H1 (cell line): ENCODE results near the gene SYK. TPM values are rescaled to one million over a fixed set of nuclear protein-coding genes. Genes with fewer than 3 reads are reported as not detected.

Experiments
- CTCF ChIA-PET: fragments of 300-600 bp; sonication (Branson Sonifier 250); formaldehyde crosslinking; loops from one replicate; lab custom pipeline; 2021; ENCODE audit not compliant: partially characterized antibody; lab: Charles Lee
- POLR2A ChIA-PET: fragments of 300-600 bp; sonication (Branson Sonifier 250); formaldehyde crosslinking; loops from one replicate; lab custom pipeline; 2021; ENCODE audit warnings: inconsistent platforms; ENCODE audit not compliant: partially characterized antibody; lab: Charles Lee
- DNase-seq, 2 experiments: peaks; one replicate each; pipeline versions ENCODE4 v3.0.0 to v3.0.0-alpha.2; 2010 to 2022; ENCODE audit warnings: low spot score in 2 of 2, low read depth in 1 of 2, mixed read lengths in 1 of 2
- FAIRE-seq: peaks from 2 replicates; lab custom pipeline; 2011; peaks lifted over from hg19 to GRCh38; lab: Jason Lieb, UNC
- H2AFZ ChIP-seq: 2 replicates; pipeline ENCODE4 v1.8.1; 2012; ENCODE audit warnings: low read length, inconsistent platforms
- H2AK5ac ChIP-seq: 2 replicates; pipeline ENCODE4 v1.6.1; 2013; ENCODE audit warnings: low read depth, low read length
- H2BK120ac ChIP-seq: replicated peaks from 2 replicates; pipeline ENCODE3; 2013; ENCODE audit warnings: low read depth, low read length, inconsistent platforms
- H2BK12ac ChIP-seq: 2 replicates; pipeline ENCODE4 v1.6.1; 2013; ENCODE audit warnings: low read depth, low read length
- H2BK15ac ChIP-seq: 2 replicates; pipeline ENCODE4 v1.6.1; 2013; ENCODE audit warnings: low read length
- H2BK20ac ChIP-seq: 2 replicates; pipeline ENCODE4 v1.6.1; 2013; ENCODE audit warnings: low read length
- H2BK5ac ChIP-seq: 2 replicates; pipeline ENCODE4 v1.6.1; 2013; ENCODE audit warnings: low read depth, low read length
- H3K14ac ChIP-seq: 2 replicates; pipeline ENCODE4 v1.6.1; 2013; ENCODE audit warnings: inconsistent platforms; ENCODE audit not compliant: insufficient read length
- H3K18ac ChIP-seq: 2 replicates; pipeline ENCODE4 v1.6.1; 2013; ENCODE audit warnings: low read length; ENCODE audit errors: extremely low read depth
- H3K23ac ChIP-seq: 2 replicates; pipeline ENCODE4 v1.6.1; 2013; ENCODE audit warnings: inconsistent platforms; ENCODE audit not compliant: insufficient read length
- H3K23me2 ChIP-seq: 2 replicates; pipeline ENCODE4 v1.6.1; 2013; ENCODE audit warnings: low read depth, low read length
- H3K27ac ChIP-seq: 2 replicates; pipeline ENCODE4 v1.6.1; 2011; ENCODE audit warnings: low read depth, low read length, inconsistent platforms
- H3K27me3 ChIP-seq, 4 experiments: replicated peaks in 1 of 4; 1 replicate in 1 of 4; 2 replicates in 3 of 4; pipeline versions ENCODE4 v1.6.1 to v1.8.1; 2011 to 2013; ENCODE audit warnings: low read length in 3 of 4, mild to moderate bottlenecking in 3 of 4, inconsistent platforms in 2 of 4, mixed read lengths in 2 of 4, moderate library complexity in 1 of 4; ENCODE audit not compliant: control insufficient read depth in 3 of 4, insufficient read depth in 3 of 4; ENCODE audit errors: extremely low read depth in 1 of 4
- H3K36me3 ChIP-seq, 4 experiments: 2 replicates each; pipeline versions ENCODE4 v1.6.1 to v1.8.1; 2011 to 2013; ENCODE audit warnings: mild to moderate bottlenecking in 4 of 4, low read length in 3 of 4, moderate library complexity in 2 of 4, control low read depth in 1 of 4, inconsistent platforms in 1 of 4; ENCODE audit not compliant: insufficient read depth in 4 of 4, control insufficient read depth in 2 of 4
- H3K4ac ChIP-seq: replicated peaks from 2 replicates; pipeline ENCODE3; 2013; ENCODE audit warnings: low read length, low read depth, mixed read lengths, inconsistent platforms; ENCODE audit not compliant: insufficient read length
- H3K4me1 ChIP-seq, 4 experiments: replicated peaks in 1 of 4; 1 replicate in 1 of 4; 2 replicates in 3 of 4; pipeline versions ENCODE4 v1.6.1 to v1.8.1; 2011 to 2013; ENCODE audit warnings: low read length in 3 of 4, inconsistent platforms in 2 of 4, mixed read lengths in 1 of 4; ENCODE audit not compliant: insufficient read depth in 4 of 4, control insufficient read depth in 3 of 4
- H3K4me2 ChIP-seq, 2 experiments: 2 replicates each; pipeline versions ENCODE4 v1.6.1 to v1.8.1; 2011 to 2013; ENCODE audit warnings: low read depth in 2 of 2, low read length in 2 of 2, control low read depth in 1 of 2, inconsistent platforms in 1 of 2, mild to moderate bottlenecking in 1 of 2; ENCODE audit not compliant: insufficient read depth in 1 of 2
- H3K4me3 ChIP-seq, 4 experiments: fragments of 200-600, 300-600 bp in 1 of 4; sonication (generic), shearing (Covaris generic), sonication (Bioruptor Twin) in 1 of 4; 2 replicates each; pipeline versions ENCODE4 v1.5.1 to v1.8.1; 2011 to 2016; ENCODE audit warnings: low read length in 4 of 4, low read depth in 3 of 4, control low read depth in 2 of 4, inconsistent platforms in 2 of 4, mild to moderate bottlenecking in 2 of 4, mixed read lengths in 1 of 4, moderate library complexity in 1 of 4; ENCODE audit not compliant: insufficient read depth in 2 of 4; ENCODE audit errors: extremely low read depth in 1 of 4
- H3K56ac ChIP-seq: replicated peaks from 2 replicates; pipeline ENCODE3; 2013; ENCODE audit warnings: low read depth, mild to moderate bottlenecking, mixed read lengths, low read length, inconsistent platforms; ENCODE audit not compliant: insufficient read length
- H3K79me1 ChIP-seq: 2 replicates; pipeline ENCODE4 v1.6.1; 2013; ENCODE audit warnings: low read depth, low read length, control low read depth
- H3K79me2 ChIP-seq, 2 experiments: 2 replicates each; pipeline versions ENCODE4 v1.6.1 to v1.8.1; 2012 to 2013; ENCODE audit warnings: low read length in 2 of 2, mild to moderate bottlenecking in 2 of 2, inconsistent platforms in 1 of 2; ENCODE audit not compliant: insufficient read depth in 2 of 2, control insufficient read depth in 1 of 2
- H3K9ac ChIP-seq, 4 experiments: replicated peaks in 1 of 4; 1 replicate in 1 of 4; 2 replicates in 3 of 4; pipeline versions ENCODE4 v1.6.1 to v1.8.1; 2011 to 2013; ENCODE audit warnings: low read depth in 3 of 4, low read length in 3 of 4, control low read depth in 2 of 4, mild to moderate bottlenecking in 2 of 4, moderate library complexity in 2 of 4, inconsistent platforms in 1 of 4; ENCODE audit errors: extremely low read depth in 1 of 4
- H3K9me3 ChIP-seq, 2 experiments: 2 replicates each; pipeline versions ENCODE4 v1.6.1 to v1.8.1; 2012 to 2013; ENCODE audit warnings: mild to moderate bottlenecking in 2 of 2, moderate library complexity in 2 of 2, control low read depth in 1 of 2, inconsistent platforms in 1 of 2, low read depth in 1 of 2, low read length in 1 of 2, mixed read lengths in 1 of 2; ENCODE audit not compliant: insufficient read depth in 2 of 2
- H4K20me1 ChIP-seq, 2 experiments: replicated peaks in 1 of 2; 2 replicates each; pipeline versions ENCODE3 to v1.8.1; 2011 to 2013; ENCODE audit warnings: inconsistent platforms in 2 of 2, low read length in 2 of 2, mild to moderate bottlenecking in 1 of 2; ENCODE audit not compliant: insufficient read depth in 2 of 2, control insufficient read depth in 1 of 2
- H4K5ac ChIP-seq: 2 replicates; pipeline ENCODE4 v1.6.1; 2013; ENCODE audit warnings: low read length, low read depth, mixed read lengths, inconsistent platforms; ENCODE audit not compliant: insufficient read length
- H4K8ac ChIP-seq: 2 replicates; pipeline ENCODE4 v1.8.0; 2013; ENCODE audit warnings: mild to moderate bottlenecking, moderate library complexity, low read length, inconsistent platforms; ENCODE audit not compliant: insufficient read depth; ENCODE audit errors: extremely low read depth
- H4K91ac ChIP-seq: replicated peaks from 2 replicates; pipeline ENCODE3; 2013; ENCODE audit warnings: low read length, mixed read lengths, inconsistent platforms; ENCODE audit not compliant: insufficient read length
- CTCF ChIP-seq, 3 experiments: IDR thresholded peaks; 1 replicate in 2 of 3; 2 replicates in 1 of 3; pipeline versions ENCODE4 v1.5.1 to v1.6.1; 2011; ENCODE audit warnings: low read length in 3 of 3, mild to moderate bottlenecking in 3 of 3, inconsistent platforms in 2 of 3, low read depth in 1 of 3, moderate library complexity in 1 of 3; ENCODE audit not compliant: insufficient read depth in 1 of 3; ENCODE audit errors: control extremely low read depth in 1 of 3
- HDAC2 ChIP-seq, 2 experiments: fragments of 300-600 bp in 1 of 2; sonication (generic) in 1 of 2; IDR thresholded peaks; 2 replicates each; pipeline ENCODE4 v1.6.1; 2011 to 2012; ENCODE audit warnings: low read depth in 2 of 2, low read length in 2 of 2, mild to moderate bottlenecking in 2 of 2, moderate library complexity in 2 of 2, borderline replicate concordance in 1 of 2, inconsistent platforms in 1 of 2
- MAFK ChIP-seq: IDR thresholded peaks from 2 replicates; pipeline ENCODE4 v1.6.1; 2012; ENCODE audit warnings: low read depth, mild to moderate bottlenecking, improper control_type of control experiment, low read length
- RAD21 ChIP-seq, 2 experiments: IDR thresholded peaks in 1 of 2; conservative IDR thresholded peaks in 1 of 2; 2 replicates each; pipeline ENCODE4 v1.6.1; 2011; ENCODE audit warnings: low read depth in 2 of 2, low read length in 2 of 2, improper control_type of control experiment in 1 of 2, inconsistent platforms in 1 of 2, mild to moderate bottlenecking in 1 of 2, moderate library complexity in 1 of 2
- SIN3A ChIP-seq, 2 experiments: IDR thresholded peaks in 1 of 2; conservative IDR thresholded peaks in 1 of 2; 2 replicates each; pipeline ENCODE4 v1.6.1; 2011 to 2012; ENCODE audit warnings: low read length in 2 of 2, improper control_type of control experiment in 1 of 2, low read depth in 1 of 2, mild to moderate bottlenecking in 1 of 2
- TEAD4 ChIP-seq: IDR thresholded peaks from 2 replicates; pipeline ENCODE4 v1.6.1; 2012; ENCODE audit warnings: low read depth, low read length, inconsistent platforms, mixed read lengths
- YY1 ChIP-seq: IDR thresholded peaks from 2 replicates; pipeline ENCODE4 v1.6.1; 2011; ENCODE audit warnings: low read depth, mild to moderate bottlenecking, low read length
- WGBS, 2 experiments: shearing (Covaris generic) in 1 of 2; methylation state at CpG; one replicate each; pipeline versions ENCODE4 v1.1.6 to v1.1.7; 2013 to 2015; ENCODE audit warnings: low lambda C conversion rate in 2 of 2, mixed read lengths in 2 of 2, inconsistent platforms in 1 of 2, low coverage in 1 of 2, missing lambda C conversion rate in 1 of 2; ENCODE audit not compliant: insufficient replicate concordance in 2 of 2, insufficient coverage in 1 of 2, insufficient read length in 1 of 2; ENCODE audit errors: extremely low coverage in 1 of 2, missing lambda C conversion rate in 1 of 2; 5-methylcytosine and 5-hydroxymethylcytosine counted together
- polyA plus RNA-seq, 7 experiments: library from polyadenylated mRNA; depleted of rRNA in 3 of 7; stranded (reverse) in 5 of 7; unstranded in 2 of 7; fragments of >200 nt in 5 of 7; fragments of 200-250 nt in 2 of 7; gene quantifications; 1 replicate in 5 of 7; 2 replicates in 1 of 7; 4 replicates in 1 of 7; pipeline versions ENCODE4 v1.2.1 to v1.2.3, GENCODE V29; 2011 to 2013; ENCODE audit warnings: missing spikeins in 2 of 7, mixed read lengths in 2 of 7
- total RNA-seq: library from RNA; stranded (reverse); fragmentation: NEBNext Ultra II Directional; extraction: Animal tissue kit (Norgen Biotek cat#: 25700); gene quantifications from 2 replicates; pipeline ENCODE4 v1.2.1, GENCODE V29; 2021

SYK gene
- total and polyA plus RNA-seq, 2 of the 8 experiments (the other 6 are each of a cell fraction or from before 2014, with no cell fraction given): 1.5 to 4.4 TPM

GRCh38 chr9:90894986-90895687, 93.5 kb downstream of the SYK start:
- no peaks in the 10 kb centered on the region for H3K79me2 ChIP-seq
- no peak overlapping the region for H2BK120ac ChIP-seq
- WGBS, 2 experiments: 91% methylated on average over 12 of the region's 16 CpGs; no CpG with 5 or more reads in 1 of the 2 experiments
- peak overlapping the region; percentile 54; the same call in 1 of the 2 replicates for H2BK5ac ChIP-seq
- no peaks in the 10 kb centered on the region for H3K36me3 ChIP-seq
- H3K4me3 ChIP-seq: no peak overlapping the region
- H4K5ac ChIP-seq: no peak overlapping the region
- no peak overlapping the region; the same call in 1 of the 2 replicates for H2AFZ ChIP-seq
- 0 out of 2 replicates have a peak overlapping the region, but pooled peaks have one; percentile 66 for H2BK20ac ChIP-seq
- TF ChIP-seq HDAC2 (IDR thresholded peaks at IDR 0.05; ENCODE audit: borderline replicate concordance in 1 of 2, low read depth in 2 of 2, low read length in 2 of 2) (peak in 1 of 2 experiments; percentile 76; a peak in 1 of 4 replicates), CTCF (IDR thresholded peaks at IDR 0.05; ENCODE audit: control extremely low read depth in 1 of 3, insufficient read depth in 1 of 3, low read depth in 1 of 3, low read length in 3 of 3) (peak; percentile 65 to 87 (median 85)), SIN3A (conservative IDR thresholded peaks at IDR 0.05 in 1 of 2, IDR thresholded peaks at IDR 0.05 in 1 of 2; ENCODE audit: low read depth in 1 of 2, low read length in 2 of 2) (no peak), TEAD4 (no peak), RAD21 (IDR thresholded peaks at IDR 0.05 in 1 of 2, conservative IDR thresholded peaks at IDR 0.05 in 1 of 2; ENCODE audit: low read depth in 2 of 2, low read length in 2 of 2) (peak; percentile 24 to 53; a peak in 3 of 4 replicates), MAFK (peak; percentile 33; the same call in 1 of the 2 replicates), YY1 (peak; percentile 26; the same call in 1 of the 2 replicates)
- no peaks in the 10 kb centered on the region for H3K79me1 ChIP-seq
- H3K4me1 ChIP-seq: peaks cover 5 to 17% (median 13%) of the 10 kb centered on the region in 4 experiments
- CTCF ChIA-PET: interaction anchor here (0.6 to 2.6 kb wide), 10 partner anchors 17 to 823 kb away, joined by 3 to 15 read pairs (median 3); no protein-coding TSS in a partner anchor
- peaks cover 0 to 3% of the 10 kb centered on the region in 2 experiments for H4K20me1 ChIP-seq
- H3K27ac ChIP-seq: no peak overlapping the region
- FAIRE-seq (no peak), DNase-seq (no peak)
- H3K18ac ChIP-seq: peak overlapping the region; percentile 27; the same call in 1 of the 2 replicates
- H3K23ac ChIP-seq: no peak overlapping the region
- H3K56ac ChIP-seq: no peak overlapping the region
- no peak overlapping the region for H3K14ac ChIP-seq
- H3K23me2 ChIP-seq: no peaks in the 10 kb centered on the region; the same call in 1 of the 2 replicates
- H3K4me2 ChIP-seq: peak overlapping the region in 1 of 2 experiments; percentile 13; a peak in 1 of 4 replicates
- 0 out of 2 replicates have a peak overlapping the region, but pooled peaks have one; percentile 19 for H4K8ac ChIP-seq
- no peaks in the 10 kb centered on the region for H3K9me3 ChIP-seq
- peak overlapping the region; percentile 35 for H4K91ac ChIP-seq
- H2BK15ac ChIP-seq: no peak overlapping the region
- no peak overlapping the region for H3K9ac ChIP-seq
- POLR2A ChIA-PET: interaction anchor here (0.6 kb wide), 1 partner anchor 107 kb away, joined by 3 read pairs; no protein-coding TSS in a partner anchor
- H2BK12ac ChIP-seq: 0 out of 2 replicates have a peak overlapping the region, but pooled peaks have one; percentile 50
- no peak overlapping the region for H2AK5ac ChIP-seq
- no peaks in the 10 kb centered on the region for H3K27me3 ChIP-seq
- H3K4ac ChIP-seq: no peak overlapping the region
